HFFc6 (cell line): Measurements from ENCODE around the gene SLC1A4. TPM values are rescaled to one million over a fixed set of nuclear protein-coding genes. Genes with fewer than 3 reads are reported as not detected.

ENCODE experiments used
- DNase-seq: peaks from one replicate; pipeline ENCODE4 v3.0.0-alpha.2; 2018
- H3K27ac Mint-ChIP-seq: 2 replicates; pipeline ENCODE4 v1.8.0; 2020; ENCODE audit warnings: mild to moderate bottlenecking, mixed read lengths
- H3K27me3 Mint-ChIP-seq: 2 replicates; pipeline ENCODE4 v1.8.0; 2021; ENCODE audit warnings: mild to moderate bottlenecking, moderate library complexity, mixed read lengths; ENCODE audit not compliant: insufficient read depth
- H3K36me3 Mint-ChIP-seq: 2 replicates; pipeline ENCODE4 v1.8.0; 2021; ENCODE audit warnings: low read depth, mixed read lengths
- H3K4me1 Mint-ChIP-seq: 2 replicates; pipeline ENCODE4 v1.8.0; 2020; ENCODE audit warnings: low read depth, mixed read lengths
- H3K4me3 Mint-ChIP-seq: 2 replicates; pipeline ENCODE4 v1.8.0; 2020; ENCODE audit warnings: mild to moderate bottlenecking, moderate library complexity, mixed read lengths
- H3K9me3 Mint-ChIP-seq: 2 replicates; pipeline ENCODE4 v1.8.0; 2020; ENCODE audit warnings: mild to moderate bottlenecking, mixed read lengths
- CTCF ChIP-seq: fragments of 200-600 bp; sonication (generic); IDR thresholded peaks from 2 replicates; pipeline ENCODE4 v1.5.0; 2021; ENCODE audit warnings: antibody characterized with exemption, mild to moderate bottlenecking
- total RNA-seq, 6 experiments: library from RNA; stranded (reverse); fragmentation: NEBNext Ultra II Directional; extraction: Animal tissue kit (Norgen Biotek cat#: 25700); gene quantifications; 2 replicates in 1 of 6; 3 replicates in 5 of 6; pipeline ENCODE4 v1.2.3, GENCODE V29; 2021

SLC1A4 gene
- total RNA-seq, 6 experiments from 2014 or later, result 7.2 to 10.3 (median 9.0) TPM

DNA sequence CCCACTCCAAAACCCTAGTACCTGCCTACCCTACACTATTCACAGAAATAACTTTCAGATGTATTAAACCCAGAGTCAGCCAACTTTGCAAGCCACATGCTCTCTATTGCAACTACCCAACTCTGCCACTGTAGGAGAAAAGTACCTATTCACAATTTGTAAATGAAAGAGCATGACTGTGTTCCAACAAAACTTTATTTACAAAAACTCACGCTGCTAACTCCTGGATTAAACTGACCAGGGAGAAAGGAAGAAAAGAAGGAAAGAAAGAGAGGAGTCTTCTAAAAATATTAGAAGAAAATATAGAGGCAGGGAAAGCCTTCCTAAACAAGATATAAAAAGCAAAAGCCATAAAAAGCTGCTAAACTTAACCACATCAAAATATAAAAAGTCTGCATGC, 24.6 kb downstream of the SLC1A4 start:
- TF ChIP-seq CTCF, result no peak
- H3K9me3 Mint-ChIP-seq, result no peaks in the 10 kb centered on the region
- no peaks in the 10 kb centered on the region for H3K27me3 Mint-ChIP-seq
- no peak overlapping the region for H3K4me3 Mint-ChIP-seq
- DNase-seq, result no peak
- peaks cover 15% of the 10 kb centered on the region for H3K36me3 Mint-ChIP-seq
- no peaks in the 10 kb centered on the region for H3K4me1 Mint-ChIP-seq
- H3K27ac Mint-ChIP-seq, result no peak overlapping the region

GRCh38 chr2:65015731-65016130, 26.5 kb downstream of the SLC1A4 start:
- Mint-ChIP-seq H3K4me1 (no peaks in the 10 kb centered on the region), H3K27me3 (no peaks in the 10 kb centered on the region), H3K27ac (no peak overlapping the region), H3K36me3 (peaks cover 15% of the 10 kb centered on the region), H3K9me3 (no peaks in the 10 kb centered on the region), H3K4me3 (no peak overlapping the region)
- TF ChIP-seq CTCF, result no peak
- no peak for DNase-seq

- H3K36me3 Mint-ChIP-seq, result peaks cover 15% of the 10 kb centered on the region
- H3K4me1 Mint-ChIP-seq, result no peaks in the 10 kb centered on the region
- no peaks in the 10 kb centered on the region for H3K27me3 Mint-ChIP-seq
- no peak for DNase-seq
- H3K9me3 Mint-ChIP-seq, result no peaks in the 10 kb centered on the region
- no peak for TF ChIP-seq CTCF
- no peak overlapping the region for H3K27ac Mint-ChIP-seq
- H3K4me3 Mint-ChIP-seq, result no peak overlapping the region
Measured at GRCh38 chr2:65016789-65017188, 27.6 kb downstream of the SLC1A4 start.

DNA sequence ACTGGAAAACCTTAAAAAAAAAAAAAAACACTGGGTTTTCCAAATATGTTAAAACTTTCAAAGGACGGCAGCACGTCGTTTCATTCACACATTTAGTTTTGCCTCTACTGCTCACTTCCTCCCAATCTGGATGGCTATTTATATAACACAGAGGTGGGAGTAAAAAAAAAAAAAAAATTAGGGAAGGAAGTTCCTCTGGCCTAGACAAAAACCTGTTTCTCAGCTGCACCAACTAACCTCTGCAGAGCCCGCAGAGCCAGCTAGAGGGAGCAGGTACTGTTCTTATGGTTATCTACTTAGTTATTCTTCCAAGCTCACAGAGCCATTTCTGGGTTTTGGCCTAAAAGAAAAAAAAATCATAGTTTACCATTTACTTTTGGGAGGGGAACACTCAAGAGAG, 28.1 kb downstream of the SLC1A4 start:
- no peak for TF ChIP-seq CTCF
- Mint-ChIP-seq H3K4me3 (no peak overlapping the region), H3K27ac (no peak overlapping the region), H3K9me3 (no peaks in the 10 kb centered on the region), H3K27me3 (no peaks in the 10 kb centered on the region), H3K36me3 (peaks cover 15% of the 10 kb centered on the region), H3K4me1 (no peaks in the 10 kb centered on the region)
- no peak for DNase-seq

DNA sequence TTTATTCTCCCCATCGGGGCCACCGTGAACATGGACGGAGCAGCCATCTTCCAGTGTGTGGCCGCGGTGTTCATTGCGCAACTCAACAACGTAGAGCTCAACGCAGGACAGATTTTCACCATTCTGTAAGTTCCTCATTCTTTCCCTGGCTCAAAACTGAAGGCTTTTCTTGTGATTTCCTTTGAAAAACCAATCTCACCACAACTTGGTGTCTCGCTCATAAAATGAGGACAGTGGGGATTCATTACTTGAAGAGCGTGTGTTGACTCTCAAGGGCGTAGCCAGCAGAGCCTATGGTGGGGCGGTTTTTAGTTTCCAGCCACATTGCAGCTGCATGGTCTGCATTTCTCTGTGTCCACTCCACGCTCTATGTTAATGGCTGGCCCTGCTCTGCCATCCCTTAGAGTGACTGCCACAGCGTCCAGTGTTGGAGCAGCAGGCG, 29.0 kb downstream of the SLC1A4 start:
- Mint-ChIP-seq H3K36me3 (peaks cover 15% of the 10 kb centered on the region), H3K27ac (no peak overlapping the region), H3K9me3 (no peaks in the 10 kb centered on the region), H3K27me3 (no peaks in the 10 kb centered on the region; the same call in 1 of the 2 replicates), H3K4me1 (no peaks in the 10 kb centered on the region), H3K4me3 (no peak overlapping the region)
- TF ChIP-seq CTCF, result no peak
- no peak for DNase-seq

- no peak for TF ChIP-seq CTCF
- H3K36me3 Mint-ChIP-seq, result peaks cover 11% of the 10 kb centered on the region
Measured at GRCh38 chr2:65019010-65019409, 29.8 kb downstream of the SLC1A4 start.

More at GRCh38 chr2:65019010-65019409, 29.8 kb downstream of the SLC1A4 start:
- Mint-ChIP-seq H3K9me3 (no peaks in the 10 kb centered on the region), H3K27me3 (no peaks in the 10 kb centered on the region; the same call in 1 of the 2 replicates), H3K27ac (no peak overlapping the region), H3K4me3 (no peak overlapping the region), H3K4me1 (peaks cover 3% of the 10 kb centered on the region)
- DNase-seq, result no peak
